ENCODE measurements around the gene ARTN. TPM values are rescaled to one million over a fixed set of nuclear protein-coding genes. Genes with fewer than 3 reads are reported as not detected.

ARTN gene
- total and polyA plus RNA-seq, 9 of the 15 experiments (the other 6 are each of a cell fraction or from before 2014, with no cell fraction given) = 0.06 to 0.38 TPM; not detected in 7

DNA sequence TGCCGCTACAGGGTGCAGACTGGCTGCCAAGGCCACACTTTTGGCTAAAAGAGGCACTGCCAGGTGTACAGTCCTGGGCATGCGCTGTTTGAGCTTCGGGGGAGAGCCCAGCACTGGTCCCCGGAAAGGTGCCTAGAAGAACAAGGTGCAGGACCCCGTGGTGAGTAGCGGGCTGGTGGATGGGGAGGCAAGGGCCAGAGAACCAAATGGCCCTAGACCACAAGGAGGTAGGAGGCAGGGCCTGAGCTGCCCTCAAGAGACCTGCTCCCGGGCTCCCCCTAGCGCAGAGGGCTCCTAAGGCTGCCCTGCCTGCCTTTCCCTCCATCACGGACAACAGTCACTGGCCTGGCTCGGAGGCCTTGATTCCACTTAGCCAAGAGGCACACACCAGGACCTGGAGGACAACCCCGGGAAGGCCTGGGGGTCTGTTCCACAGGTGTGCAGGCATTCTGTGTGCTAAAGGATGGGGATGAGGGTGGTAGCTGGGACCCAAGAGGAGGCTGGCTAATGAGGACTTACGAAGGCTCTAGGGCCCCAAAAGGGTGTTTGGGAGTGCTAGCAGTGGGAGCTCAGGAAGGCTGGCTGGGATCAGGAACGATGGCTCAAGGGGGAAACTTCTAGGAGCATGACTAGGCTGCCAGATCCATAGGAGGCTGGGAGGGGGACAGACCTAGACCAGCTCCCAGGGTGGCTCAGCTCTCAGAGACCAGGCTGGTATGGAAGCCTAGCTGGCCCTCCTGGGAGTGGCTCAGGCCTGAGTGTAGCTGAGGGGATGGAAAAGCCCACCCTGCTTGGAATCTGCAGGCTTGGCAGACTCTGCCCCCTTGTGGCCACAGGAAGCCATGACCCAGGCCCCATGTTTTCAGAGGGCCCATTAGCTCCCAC, 742 bp downstream of the ARTN start (continued):
- no peak for TF ChIP-seq NR3C1 (CRISPR knock-in tag; IDR thresholded peaks at IDR 0.05)
- TF ChIP-seq ZNF354B (CRISPR knock-in tag; IDR thresholded peaks at IDR 0.05) = no peak
- TF ChIP-seq HMG20B (CRISPR knock-in tag; IDR thresholded peaks at IDR 0.05) = no peak
- TF ChIP-seq, protein P1, sequence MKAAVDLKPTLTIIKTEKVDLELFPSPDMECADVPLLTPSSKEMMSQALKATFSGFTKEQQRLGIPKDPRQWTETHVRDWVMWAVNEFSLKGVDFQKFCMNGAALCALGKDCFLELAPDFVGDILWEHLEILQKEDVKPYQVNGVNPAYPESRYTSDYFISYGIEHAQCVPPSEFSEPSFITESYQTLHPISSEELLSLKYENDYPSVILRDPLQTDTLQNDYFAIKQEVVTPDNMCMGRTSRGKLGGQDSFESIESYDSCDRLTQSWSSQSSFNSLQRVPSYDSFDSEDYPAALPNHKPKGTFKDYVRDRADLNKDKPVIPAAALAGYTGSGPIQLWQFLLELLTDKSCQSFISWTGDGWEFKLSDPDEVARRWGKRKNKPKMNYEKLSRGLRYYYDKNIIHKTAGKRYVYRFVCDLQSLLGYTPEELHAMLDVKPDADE (conservative IDR thresholded peaks at IDR 0.05; ENCODE audit: control insufficient read depth, low read depth, low read length) = 0 out of 2 replicates have a peak, but pooled peaks have one; percentile 26
- no peak for TF ChIP-seq MCM2 (IDR thresholded peaks at IDR 0.05; ENCODE audit: low read depth)
- TF ChIP-seq, protein P2, sequence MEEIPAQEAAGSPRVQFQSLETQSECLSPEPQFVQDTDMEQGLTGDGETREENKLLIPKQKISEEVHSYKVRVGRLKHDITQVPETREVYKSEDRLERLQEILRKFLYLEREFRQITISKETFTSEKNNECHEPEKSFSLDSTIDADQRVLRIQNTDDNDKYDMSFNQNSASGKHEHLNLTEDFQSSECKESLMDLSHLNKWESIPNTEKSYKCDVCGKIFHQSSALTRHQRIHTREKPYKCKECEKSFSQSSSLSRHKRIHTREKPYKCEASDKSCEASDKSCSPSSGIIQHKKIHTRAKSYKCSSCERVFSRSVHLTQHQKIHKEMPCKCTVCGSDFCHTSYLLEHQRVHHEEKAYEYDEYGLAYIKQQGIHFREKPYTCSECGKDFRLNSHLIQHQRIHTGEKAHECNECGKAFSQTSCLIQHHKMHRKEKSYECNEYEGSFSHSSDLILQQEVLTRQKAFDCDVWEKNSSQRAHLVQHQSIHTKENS (CRISPR knock-in tag; IDR thresholded peaks at IDR 0.05) = no peak
- no peak for TF ChIP-seq PHF21A (IDR thresholded peaks at IDR 0.05; ENCODE audit: borderline replicate concordance, low read depth)
- TF ChIP-seq ZFX (CRISPR knock-in tag; IDR thresholded peaks at IDR 0.05) = peak; percentile 27; the same call in 1 of the 2 replicates
- TF ChIP-seq STAT5A (IDR thresholded peaks at IDR 0.05; ENCODE audit: borderline replicate concordance, low read length) = no peak
- TF ChIP-seq, protein P3, sequence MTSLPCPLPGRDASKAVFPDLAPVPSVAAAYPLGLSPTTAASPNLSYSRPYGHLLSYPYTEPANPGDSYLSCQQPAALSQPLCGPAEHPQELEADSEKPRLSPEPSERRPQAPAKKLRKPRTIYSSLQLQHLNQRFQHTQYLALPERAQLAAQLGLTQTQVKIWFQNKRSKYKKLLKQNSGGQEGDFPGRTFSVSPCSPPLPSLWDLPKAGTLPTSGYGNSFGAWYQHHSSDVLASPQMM (CRISPR knock-in tag; IDR thresholded peaks at IDR 0.05) = no peak
- TF ChIP-seq, protein P4, sequence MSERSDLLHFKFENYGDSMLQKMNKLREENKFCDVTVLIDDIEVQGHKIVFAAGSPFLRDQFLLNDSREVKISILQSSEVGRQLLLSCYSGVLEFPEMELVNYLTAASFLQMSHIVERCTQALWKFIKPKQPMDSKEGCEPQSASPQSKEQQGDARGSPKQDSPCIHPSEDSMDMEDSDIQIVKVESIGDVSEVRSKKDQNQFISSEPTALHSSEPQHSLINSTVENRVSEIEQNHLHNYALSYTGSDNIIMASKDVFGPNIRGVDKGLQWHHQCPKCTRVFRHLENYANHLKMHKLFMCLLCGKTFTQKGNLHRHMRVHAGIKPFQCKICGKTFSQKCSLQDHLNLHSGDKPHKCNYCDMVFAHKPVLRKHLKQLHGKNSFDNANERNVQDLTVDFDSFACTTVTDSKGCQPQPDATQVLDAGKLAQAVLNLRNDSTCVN (CRISPR knock-in tag; IDR thresholded peaks at IDR 0.05) = no peak
- TF ChIP-seq, protein P5, sequence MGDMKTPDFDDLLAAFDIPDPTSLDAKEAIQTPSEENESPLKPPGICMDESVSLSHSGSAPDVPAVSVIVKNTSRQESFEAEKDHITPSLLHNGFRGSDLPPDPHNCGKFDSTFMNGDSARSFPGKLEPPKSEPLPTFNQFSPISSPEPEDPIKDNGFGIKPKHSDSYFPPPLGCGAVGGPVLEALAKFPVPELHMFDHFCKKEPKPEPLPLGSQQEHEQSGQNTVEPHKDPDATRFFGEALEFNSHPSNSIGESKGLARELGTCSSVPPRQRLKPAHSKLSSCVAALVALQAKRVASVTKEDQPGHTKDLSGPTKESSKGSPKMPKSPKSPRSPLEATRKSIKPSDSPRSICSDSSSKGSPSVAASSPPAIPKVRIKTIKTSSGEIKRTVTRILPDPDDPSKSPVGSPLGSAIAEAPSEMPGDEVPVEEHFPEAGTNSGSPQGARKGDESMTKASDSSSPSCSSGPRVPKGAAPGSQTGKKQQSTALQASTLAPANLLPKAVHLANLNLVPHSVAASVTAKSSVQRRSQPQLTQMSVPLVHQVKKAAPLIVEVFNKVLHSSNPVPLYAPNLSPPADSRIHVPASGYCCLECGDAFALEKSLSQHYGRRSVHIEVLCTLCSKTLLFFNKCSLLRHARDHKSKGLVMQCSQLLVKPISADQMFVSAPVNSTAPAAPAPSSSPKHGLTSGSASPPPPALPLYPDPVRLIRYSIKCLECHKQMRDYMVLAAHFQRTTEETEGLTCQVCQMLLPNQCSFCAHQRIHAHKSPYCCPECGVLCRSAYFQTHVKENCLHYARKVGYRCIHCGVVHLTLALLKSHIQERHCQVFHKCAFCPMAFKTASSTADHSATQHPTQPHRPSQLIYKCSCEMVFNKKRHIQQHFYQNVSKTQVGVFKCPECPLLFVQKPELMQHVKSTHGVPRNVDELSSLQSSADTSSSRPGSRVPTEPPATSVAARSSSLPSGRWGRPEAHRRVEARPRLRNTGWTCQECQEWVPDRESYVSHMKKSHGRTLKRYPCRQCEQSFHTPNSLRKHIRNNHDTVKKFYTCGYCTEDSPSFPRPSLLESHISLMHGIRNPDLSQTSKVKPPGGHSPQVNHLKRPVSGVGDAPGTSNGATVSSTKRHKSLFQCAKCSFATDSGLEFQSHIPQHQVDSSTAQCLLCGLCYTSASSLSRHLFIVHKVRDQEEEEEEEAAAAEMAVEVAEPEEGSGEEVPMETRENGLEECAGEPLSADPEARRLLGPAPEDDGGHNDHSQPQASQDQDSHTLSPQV (IDR thresholded peaks at IDR 0.05) = no peak
- TF ChIP-seq, protein P6, sequence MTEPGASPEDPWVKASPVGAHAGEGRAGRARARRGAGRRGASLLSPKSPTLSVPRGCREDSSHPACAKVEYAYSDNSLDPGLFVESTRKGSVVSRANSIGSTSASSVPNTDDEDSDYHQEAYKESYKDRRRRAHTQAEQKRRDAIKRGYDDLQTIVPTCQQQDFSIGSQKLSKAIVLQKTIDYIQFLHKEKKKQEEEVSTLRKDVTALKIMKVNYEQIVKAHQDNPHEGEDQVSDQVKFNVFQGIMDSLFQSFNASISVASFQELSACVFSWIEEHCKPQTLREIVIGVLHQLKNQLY (CRISPR knock-in tag; conservative IDR thresholded peaks at IDR 0.05) = no peak
- no peak for TF ChIP-seq PTBP1 (IDR thresholded peaks at IDR 0.05; ENCODE audit: low read depth, low read length)
- no peak for TF ChIP-seq SRSF7 (optimal IDR thresholded peaks at IDR 0.05; ENCODE audit: low read depth, low read length)

Data from K562 (cell line).